HepG2 (cell line): Measurements from ENCODE around the gene CHMP2B. TPM values are rescaled to one million over a fixed set of nuclear protein-coding genes. Genes with fewer than 3 reads are reported as not detected.

Experiments
- BHLHE40 ChIP-seq: IDR thresholded peaks from 2 replicates; pipeline ENCODE4 v1.6.1; 2011; ENCODE audit warnings: low read length, improper control_type of control experiment
- CAMTA2 ChIP-seq: sonication (generic); formaldehyde crosslinking; IDR thresholded peaks from 2 replicates; pipeline ENCODE4 v1.4.0; 2020; ENCODE audit warnings: mild to moderate bottlenecking, missing genetic modification reagents, borderline replicate concordance
- KLF9 ChIP-seq: IDR thresholded peaks from 2 replicates; pipeline ENCODE4 v1.6.1; 2016; ENCODE audit warnings: low read depth
- MED1 ChIP-seq: sonication (generic); formaldehyde crosslinking; IDR thresholded peaks from 2 replicates; pipeline ENCODE4 v1.4.0; 2020; ENCODE audit warnings: missing genetic modification reagents
- MEF2D ChIP-seq: sonication (generic); formaldehyde crosslinking; IDR thresholded peaks from 2 replicates; pipeline ENCODE4 v1.5.1; 2020; ENCODE audit warnings: mild to moderate bottlenecking, missing genetic modification reagents
- NCOA2 ChIP-seq: sonication (generic); formaldehyde crosslinking; IDR thresholded peaks from 2 replicates; pipeline ENCODE4 v1.8.0; 2022; ENCODE audit warnings: inconsistent platforms
- RBFOX2 ChIP-seq: fragments of 200-400 bp; formaldehyde crosslinking; IDR thresholded peaks from 2 replicates; pipeline ENCODE4 v1.6.1; 2017; ENCODE audit warnings: low read depth, mild to moderate bottlenecking, low read length
- ZC3H13 ChIP-seq: sonication (generic); formaldehyde crosslinking; IDR thresholded peaks from 2 replicates; pipeline ENCODE4 v1.8.1; 2023; ENCODE audit warnings: mild to moderate bottlenecking, missing genetic modification reagents, moderate library complexity
- ZFP36 ChIP-seq: fragments of 150-350 bp; IDR thresholded peaks from 2 replicates; pipeline ENCODE4 v1.6.1; 2018; ENCODE audit warnings: borderline replicate concordance, low read length, low read depth; ENCODE audit not compliant: partially characterized antibody
- ZFP41 ChIP-seq: sonication (generic); formaldehyde crosslinking; IDR thresholded peaks from 2 replicates; pipeline ENCODE4 v1.4.0; 2020; ENCODE audit warnings: mild to moderate bottlenecking, missing genetic modification reagents, borderline replicate concordance
- ZKSCAN8 ChIP-seq: IDR thresholded peaks from 2 replicates; pipeline ENCODE4 v1.6.1; 2016; ENCODE audit warnings: borderline replicate concordance, missing genetic modification reagents, missing compliant biosample characterization
- ZNF225 ChIP-seq: sonication (generic); formaldehyde crosslinking; IDR thresholded peaks from 2 replicates; pipeline ENCODE4 v1.4.0; 2020; ENCODE audit warnings: mild to moderate bottlenecking, missing genetic modification reagents
- ZNF232 ChIP-seq: sonication (generic); formaldehyde crosslinking; IDR thresholded peaks from 2 replicates; pipeline ENCODE4 v1.4.0; 2020; ENCODE audit warnings: missing genetic modification reagents, borderline replicate concordance
- ZNF234 ChIP-seq: sonication (generic); formaldehyde crosslinking; conservative IDR thresholded peaks from 2 replicates; pipeline ENCODE4 v1.5.1; 2020; ENCODE audit warnings: mild to moderate bottlenecking, missing genetic modification reagents
- ZNF235 ChIP-seq: sonication (generic); formaldehyde crosslinking; IDR thresholded peaks from 2 replicates; pipeline ENCODE4 v1.8.1; 2023; ENCODE audit warnings: mild to moderate bottlenecking, missing genetic modification reagents, borderline replicate concordance
- ZNF264 ChIP-seq: sonication (generic); formaldehyde crosslinking; IDR thresholded peaks from 2 replicates; pipeline ENCODE4 v1.4.0; 2020; ENCODE audit warnings: missing genetic modification reagents
- ZNF292 ChIP-seq: sonication (generic); formaldehyde crosslinking; IDR thresholded peaks from 2 replicates; pipeline ENCODE4 v1.8.1; 2022; ENCODE audit warnings: mild to moderate bottlenecking, low read depth, missing genetic modification reagents, borderline replicate concordance
- ZNF3 ChIP-seq: IDR thresholded peaks from 2 replicates; pipeline ENCODE4 v1.7.0; 2017; ENCODE audit warnings: inconsistent platforms
- ZNF326 ChIP-seq: sonication (generic); formaldehyde crosslinking; IDR thresholded peaks from 2 replicates; pipeline ENCODE4 v1.4.0; 2020; ENCODE audit warnings: missing genetic modification reagents, borderline replicate concordance
- ZNF570 ChIP-seq: sonication (generic); formaldehyde crosslinking; IDR thresholded peaks from 2 replicates; pipeline ENCODE4 v1.4.0; 2020; ENCODE audit warnings: mild to moderate bottlenecking, missing genetic modification reagents, borderline replicate concordance
- ZNF607 ChIP-seq: sonication (generic); formaldehyde crosslinking; IDR thresholded peaks from 2 replicates; pipeline ENCODE4 v1.5.1; 2020; ENCODE audit warnings: missing genetic modification reagents, mild to moderate bottlenecking, borderline replicate concordance
- ZNF615 ChIP-seq: sonication (generic); formaldehyde crosslinking; IDR thresholded peaks from 2 replicates; pipeline ENCODE4 v1.5.0; 2020; ENCODE audit warnings: mild to moderate bottlenecking, missing genetic modification reagents, borderline replicate concordance
- ZNF879 ChIP-seq: sonication (generic); formaldehyde crosslinking; IDR thresholded peaks from 2 replicates; pipeline ENCODE4 v1.8.1; 2023; ENCODE audit warnings: missing genetic modification reagents
- polyA plus RNA-seq, 8 experiments: library from polyadenylated mRNA; depleted of rRNA in 3 of 8; stranded (reverse) in 7 of 8; unstranded in 1 of 8; fragments of >200 nt; fragmentation: Illumina TruSeq in 4 of 8; extraction: Trizol in 4 of 8; gene quantifications; 2 replicates each; pipeline versions ENCODE4 v1.2.1 to v1.2.3, GENCODE V29; 2011 to 2016; ENCODE audit warnings: low read depth in 4 of 8, missing spikeins in 1 of 8, mixed read lengths in 1 of 8; ENCODE audit not compliant: insufficient read depth in 1 of 8
- total RNA-seq, 5 experiments: library from RNA; depleted of rRNA; stranded (reverse); fragments of >200 nt; fragmentation: Illumina TruSeq; extraction: Trizol; gene quantifications; 2 replicates each; pipeline ENCODE4 v1.2.3, GENCODE V29; 2016; ENCODE audit warnings: low read depth in 1 of 5
- TF ChIP-seq, protein P1 (sequence below): sonication (generic); formaldehyde crosslinking; IDR thresholded peaks from 2 replicates; pipeline ENCODE4 v1.4.0; 2020; ENCODE audit warnings: missing genetic modification reagents
- TF ChIP-seq, protein P2 (sequence below): sonication (generic); formaldehyde crosslinking; IDR thresholded peaks from 2 replicates; pipeline ENCODE4; 2020; ENCODE audit warnings: missing genetic modification reagents, mild to moderate bottlenecking, borderline replicate concordance
- TF ChIP-seq, protein P3 (sequence below): sonication (generic); formaldehyde crosslinking; IDR thresholded peaks from 2 replicates; pipeline ENCODE4 v1.4.0; 2020; ENCODE audit warnings: missing genetic modification reagents, mild to moderate bottlenecking, borderline replicate concordance

The CHMP2B gene
- total and polyA plus RNA-seq, 2 of the 13 experiments (the other 11 are each of a cell fraction or from before 2014, with no cell fraction given): 6.9 to 33.5 TPM

DNA sequence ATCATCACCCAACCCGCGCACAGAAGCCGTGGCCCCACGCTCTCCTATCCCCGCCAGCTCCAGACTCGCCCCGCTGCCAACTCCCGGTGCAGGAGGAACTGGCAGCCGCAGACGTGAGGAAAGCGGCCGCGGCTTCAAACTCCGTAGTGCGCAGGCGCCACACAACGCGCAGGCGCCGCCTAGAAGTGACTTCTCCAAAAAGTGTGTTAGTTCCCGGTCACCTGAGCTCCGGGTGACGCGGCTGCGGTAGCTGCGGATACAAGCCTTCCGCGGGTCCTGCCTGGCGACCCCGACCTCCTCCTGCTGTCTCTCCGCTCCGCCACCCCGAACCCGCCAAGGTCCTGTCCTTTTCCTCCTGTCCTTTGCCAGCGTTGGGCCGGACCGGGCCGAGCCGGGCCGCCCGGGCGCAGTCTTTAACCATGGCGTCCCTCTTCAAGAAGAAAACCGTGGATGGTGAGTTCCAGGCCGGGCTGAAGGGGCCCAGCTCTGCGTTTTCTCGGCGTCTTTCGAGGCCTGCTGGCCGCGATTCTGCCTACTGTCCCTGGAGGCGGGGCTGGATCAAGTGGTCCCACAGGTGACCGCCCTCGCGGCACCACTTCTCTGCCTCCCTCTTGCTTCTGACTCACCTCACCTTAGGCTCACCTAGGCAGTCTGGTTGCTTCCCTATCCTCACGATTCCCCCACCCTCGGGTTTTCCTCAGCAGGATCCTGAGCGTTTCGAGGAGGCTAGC lies at the start of gene CHMP2B (continued):
- TF ChIP-seq, protein P1, sequence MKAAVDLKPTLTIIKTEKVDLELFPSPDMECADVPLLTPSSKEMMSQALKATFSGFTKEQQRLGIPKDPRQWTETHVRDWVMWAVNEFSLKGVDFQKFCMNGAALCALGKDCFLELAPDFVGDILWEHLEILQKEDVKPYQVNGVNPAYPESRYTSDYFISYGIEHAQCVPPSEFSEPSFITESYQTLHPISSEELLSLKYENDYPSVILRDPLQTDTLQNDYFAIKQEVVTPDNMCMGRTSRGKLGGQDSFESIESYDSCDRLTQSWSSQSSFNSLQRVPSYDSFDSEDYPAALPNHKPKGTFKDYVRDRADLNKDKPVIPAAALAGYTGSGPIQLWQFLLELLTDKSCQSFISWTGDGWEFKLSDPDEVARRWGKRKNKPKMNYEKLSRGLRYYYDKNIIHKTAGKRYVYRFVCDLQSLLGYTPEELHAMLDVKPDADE: no peak
- peak; percentile 18; the same call in 1 of the 2 replicates for TF ChIP-seq BHLHE40
- no peak for TF ChIP-seq ZNF225 (CRISPR knock-in tag)
- TF ChIP-seq ZC3H13 (CRISPR knock-in tag): no peak
- 0 out of 2 replicates have a peak, but pooled peaks have one; percentile 45 for TF ChIP-seq ZNF264 (CRISPR knock-in tag)
- TF ChIP-seq ZNF3: no peak
- TF ChIP-seq, protein P2, sequence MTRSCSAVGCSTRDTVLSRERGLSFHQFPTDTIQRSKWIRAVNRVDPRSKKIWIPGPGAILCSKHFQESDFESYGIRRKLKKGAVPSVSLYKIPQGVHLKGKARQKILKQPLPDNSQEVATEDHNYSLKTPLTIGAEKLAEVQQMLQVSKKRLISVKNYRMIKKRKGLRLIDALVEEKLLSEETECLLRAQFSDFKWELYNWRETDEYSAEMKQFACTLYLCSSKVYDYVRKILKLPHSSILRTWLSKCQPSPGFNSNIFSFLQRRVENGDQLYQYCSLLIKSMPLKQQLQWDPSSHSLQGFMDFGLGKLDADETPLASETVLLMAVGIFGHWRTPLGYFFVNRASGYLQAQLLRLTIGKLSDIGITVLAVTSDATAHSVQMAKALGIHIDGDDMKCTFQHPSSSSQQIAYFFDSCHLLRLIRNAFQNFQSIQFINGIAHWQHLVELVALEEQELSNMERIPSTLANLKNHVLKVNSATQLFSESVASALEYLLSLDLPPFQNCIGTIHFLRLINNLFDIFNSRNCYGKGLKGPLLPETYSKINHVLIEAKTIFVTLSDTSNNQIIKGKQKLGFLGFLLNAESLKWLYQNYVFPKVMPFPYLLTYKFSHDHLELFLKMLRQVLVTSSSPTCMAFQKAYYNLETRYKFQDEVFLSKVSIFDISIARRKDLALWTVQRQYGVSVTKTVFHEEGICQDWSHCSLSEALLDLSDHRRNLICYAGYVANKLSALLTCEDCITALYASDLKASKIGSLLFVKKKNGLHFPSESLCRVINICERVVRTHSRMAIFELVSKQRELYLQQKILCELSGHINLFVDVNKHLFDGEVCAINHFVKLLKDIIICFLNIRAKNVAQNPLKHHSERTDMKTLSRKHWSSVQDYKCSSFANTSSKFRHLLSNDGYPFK (CRISPR knock-in tag): no peak
- no peak for TF ChIP-seq KLF9 (CRISPR knock-in tag)
- TF ChIP-seq ZNF232 (CRISPR knock-in tag): peak; percentile 27; the same call in 1 of the 2 replicates
- TF ChIP-seq, protein P3, sequence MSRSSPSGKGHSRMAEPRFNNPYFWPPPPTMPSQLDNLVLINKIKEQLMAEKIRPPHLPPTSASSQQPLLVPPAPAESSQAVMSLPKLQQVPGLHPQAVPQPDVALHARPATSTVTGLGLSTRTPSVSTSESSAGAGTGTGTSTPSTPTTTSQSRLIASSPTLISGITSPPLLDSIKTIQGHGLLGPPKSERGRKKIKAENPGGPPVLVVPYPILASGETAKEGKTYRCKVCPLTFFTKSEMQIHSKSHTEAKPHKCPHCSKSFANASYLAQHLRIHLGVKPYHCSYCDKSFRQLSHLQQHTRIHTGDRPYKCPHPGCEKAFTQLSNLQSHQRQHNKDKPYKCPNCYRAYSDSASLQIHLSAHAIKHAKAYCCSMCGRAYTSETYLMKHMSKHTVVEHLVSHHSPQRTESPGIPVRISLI (CRISPR knock-in tag): 0 out of 2 replicates have a peak, but pooled peaks have one; percentile 17
- no peak for TF ChIP-seq MEF2D (CRISPR knock-in tag)
- TF ChIP-seq ZNF235 (CRISPR knock-in tag): no peak
- peak; percentile 87 for TF ChIP-seq RBFOX2
- TF ChIP-seq ZNF879 (CRISPR knock-in tag): 0 out of 2 replicates have a peak, but pooled peaks have one; percentile 22
- peak; percentile 31; the same call in 1 of the 2 replicates for TF ChIP-seq NCOA2 (CRISPR knock-in tag)
- TF ChIP-seq CAMTA2: 0 out of 2 replicates have a peak, but pooled peaks have one; percentile 37
- peak; percentile 41; the same call in 1 of the 2 replicates for TF ChIP-seq ZNF607 (CRISPR knock-in tag)
- no peak for TF ChIP-seq ZNF326 (CRISPR knock-in tag)
- TF ChIP-seq ZNF292 (CRISPR knock-in tag): 0 out of 2 replicates have a peak, but pooled peaks have one; percentile 21
- TF ChIP-seq ZNF570 (CRISPR knock-in tag): no peak
- TF ChIP-seq ZFP41: no peak
- no peak for TF ChIP-seq ZKSCAN8 (CRISPR knock-in tag)
- 0 out of 2 replicates have a peak, but pooled peaks have one; percentile 28 for TF ChIP-seq MED1 (CRISPR knock-in tag)
- TF ChIP-seq ZNF234 (CRISPR knock-in tag): no peak
- no peak for TF ChIP-seq ZFP36
- no peak for TF ChIP-seq ZNF615
